ENCODE measurements around the gene ANLN. TPM values are rescaled to one million over a fixed set of nuclear protein-coding genes. Genes with fewer than 3 reads are reported as not detected.
"Not testable (repeated sequence)": the region's sequence is repeated elsewhere in the genome, so short reads cannot be mapped to it uniquely, and the experiment has no call there.

The ANLN gene
- total and polyA plus RNA-seq, 2 experiments from 2014 or later: 8.2 to 31.3 TPM

DNA sequence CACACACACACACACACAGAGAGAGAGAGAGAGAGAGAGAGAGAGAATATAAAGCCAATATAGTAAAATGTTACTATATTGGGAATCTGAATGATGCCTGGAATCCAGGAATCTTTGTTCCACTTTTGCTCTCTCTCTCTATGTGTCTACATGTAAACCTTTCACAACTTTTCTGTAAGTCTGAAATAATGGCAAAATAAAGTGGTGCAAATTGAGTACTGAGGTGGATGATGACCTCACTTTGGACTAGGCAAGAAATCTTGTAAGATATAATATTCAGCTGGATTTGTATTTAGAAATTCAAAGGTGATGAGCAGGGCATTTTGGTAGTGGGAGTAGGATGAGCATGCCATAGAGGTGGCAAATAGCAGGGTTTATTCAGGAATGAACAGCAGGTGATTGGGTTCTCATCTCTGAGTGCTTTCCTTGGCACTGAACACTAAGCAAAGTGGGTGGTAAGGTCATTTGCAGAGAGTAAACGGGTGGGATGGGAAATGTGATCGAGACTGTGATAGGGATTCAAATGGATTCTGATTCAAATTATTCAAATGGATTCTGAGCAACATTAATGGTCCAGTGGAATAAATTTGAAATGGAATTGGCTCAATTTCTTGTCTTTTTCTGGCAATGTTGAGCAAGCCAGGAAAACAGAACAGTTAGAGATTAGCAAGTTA lies 9.7 kb upstream of the ANLN start:
- no peak overlapping the region for H2AFZ ChIP-seq

DNA sequence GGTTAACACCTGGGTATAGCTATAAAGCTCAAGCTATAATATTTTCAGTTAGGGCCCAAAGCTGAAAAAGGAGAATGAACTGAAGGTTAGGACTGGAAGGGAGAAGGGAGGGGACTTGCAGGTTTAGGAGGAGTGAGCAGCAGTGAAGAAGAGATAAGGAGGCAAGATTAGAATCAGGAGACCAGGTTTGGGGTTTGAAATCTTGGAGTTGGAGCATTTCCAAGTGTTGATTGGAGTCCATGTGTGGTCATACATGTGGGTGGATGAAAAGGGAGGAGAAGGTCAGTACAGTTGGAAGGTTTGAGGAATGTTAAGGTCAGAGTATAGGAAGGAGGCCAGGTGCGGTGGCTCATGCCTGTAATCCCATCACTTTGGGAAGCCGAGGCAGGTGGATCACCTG lies 8.6 kb upstream of the ANLN start:
- H2AFZ ChIP-seq: no peak overlapping the region
- H3K4me3 ChIP-seq: no peak overlapping the region
- no peaks in the 10 kb centered on the region for H3K27me3 ChIP-seq
- no peak overlapping the region for H3K27ac ChIP-seq
- no peaks in the 10 kb centered on the region for H4K20me1 ChIP-seq (ENCODE audit: insufficient read depth, poor library complexity, severe bottlenecking)
- TF ChIP-seq EZH2 (IDR thresholded peaks at IDR 0.05; ENCODE audit: borderline replicate concordance) (no peak), EZH2phosphoT487 (IDR thresholded peaks at IDR 0.05; ENCODE audit: low read depth, severe bottlenecking, unreplicated experiment) (no peak)
- TF ChIP-seq, protein P1, sequence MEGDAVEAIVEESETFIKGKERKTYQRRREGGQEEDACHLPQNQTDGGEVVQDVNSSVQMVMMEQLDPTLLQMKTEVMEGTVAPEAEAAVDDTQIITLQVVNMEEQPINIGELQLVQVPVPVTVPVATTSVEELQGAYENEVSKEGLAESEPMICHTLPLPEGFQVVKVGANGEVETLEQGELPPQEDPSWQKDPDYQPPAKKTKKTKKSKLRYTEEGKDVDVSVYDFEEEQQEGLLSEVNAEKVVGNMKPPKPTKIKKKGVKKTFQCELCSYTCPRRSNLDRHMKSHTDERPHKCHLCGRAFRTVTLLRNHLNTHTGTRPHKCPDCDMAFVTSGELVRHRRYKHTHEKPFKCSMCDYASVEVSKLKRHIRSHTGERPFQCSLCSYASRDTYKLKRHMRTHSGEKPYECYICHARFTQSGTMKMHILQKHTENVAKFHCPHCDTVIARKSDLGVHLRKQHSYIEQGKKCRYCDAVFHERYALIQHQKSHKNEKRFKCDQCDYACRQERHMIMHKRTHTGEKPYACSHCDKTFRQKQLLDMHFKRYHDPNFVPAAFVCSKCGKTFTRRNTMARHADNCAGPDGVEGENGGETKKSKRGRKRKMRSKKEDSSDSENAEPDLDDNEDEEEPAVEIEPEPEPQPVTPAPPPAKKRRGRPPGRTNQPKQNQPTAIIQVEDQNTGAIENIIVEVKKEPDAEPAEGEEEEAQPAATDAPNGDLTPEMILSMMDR (IDR thresholded peaks at IDR 0.05; ENCODE audit: poor library complexity): no peak
- 97% methylated on average over 2 of the region's 2 CpGs for WGBS (ENCODE audit: low lambda C conversion rate, missing lambda C conversion rate)
- H3K9me3 ChIP-seq (ENCODE audit: low read depth): no peaks in the 10 kb centered on the region
- DNase-seq (ENCODE audit: low spot score): no peak
- H3K4me2 ChIP-seq: no peak overlapping the region
- H3K9me2 ChIP-seq (replicated peaks; ENCODE audit: insufficient read depth): no peaks in the 10 kb centered on the region
- no peaks in the 10 kb centered on the region for H3K79me2 ChIP-seq
- H3K4me1 ChIP-seq (ENCODE audit: insufficient read depth): no peaks in the 10 kb centered on the region
- no peaks in the 10 kb centered on the region for H3K36me3 ChIP-seq (replicated peaks; ENCODE audit: insufficient read depth, low read depth)

More for the DNA sequence above, 9.7 kb upstream of the ANLN start:
- Histone ChIP-seq H3K4me1 (ENCODE audit: insufficient read depth) (no peaks in the 10 kb centered on the region), H3K79me2 (no peaks in the 10 kb centered on the region), H3K4me3 (no peak overlapping the region), H3K27me3 (no peaks in the 10 kb centered on the region), H3K9me2 (replicated peaks; ENCODE audit: insufficient read depth) (no peaks in the 10 kb centered on the region), H4K20me1 (ENCODE audit: insufficient read depth, poor library complexity, severe bottlenecking) (no peaks in the 10 kb centered on the region), H3K36me3 (replicated peaks; ENCODE audit: insufficient read depth, low read depth) (no peaks in the 10 kb centered on the region), H3K27ac (no peak overlapping the region), H3K9me3 (ENCODE audit: low read depth) (no peaks in the 10 kb centered on the region), H3K4me2 (no peak overlapping the region)
- TF ChIP-seq, protein P1 (IDR thresholded peaks at IDR 0.05; ENCODE audit: poor library complexity): no peak
- TF ChIP-seq EZH2 (IDR thresholded peaks at IDR 0.05; ENCODE audit: borderline replicate concordance) (no peak), EZH2phosphoT487 (IDR thresholded peaks at IDR 0.05; ENCODE audit: low read depth, severe bottlenecking, unreplicated experiment) (no peak)
- DNase-seq (ENCODE audit: low spot score): no peak
- WGBS (ENCODE audit: low lambda C conversion rate, missing lambda C conversion rate): 91% methylated on average over 2 of the region's 2 CpGs

DNA sequence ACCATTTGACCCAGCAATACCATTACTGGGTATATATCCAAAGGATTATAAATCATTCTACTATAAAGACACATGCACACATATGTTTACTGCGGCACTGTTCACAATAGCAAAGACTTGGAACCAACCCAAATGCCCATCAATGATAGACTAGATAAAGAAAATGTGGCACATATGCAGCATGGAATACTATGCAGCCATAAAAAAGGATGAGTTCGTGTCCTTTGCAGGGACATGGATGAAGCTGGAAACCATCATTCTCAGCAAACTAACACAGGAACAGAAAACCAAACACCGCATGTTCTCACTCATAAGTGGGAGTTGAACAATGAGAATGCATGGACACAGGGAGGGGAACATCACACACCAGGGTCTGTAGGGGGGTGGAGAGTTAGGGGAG lies 6.4 kb upstream of the ANLN start:
- not testable (repeated sequence) for H3K36me3 ChIP-seq (replicated peaks; ENCODE audit: insufficient read depth, low read depth); H3K4me3 ChIP-seq; H2AFZ ChIP-seq; DNase-seq (ENCODE audit: low spot score); H3K79me2 ChIP-seq; H3K4me1 ChIP-seq (ENCODE audit: insufficient read depth); H3K4me2 ChIP-seq; H3K27ac ChIP-seq; H4K20me1 ChIP-seq (ENCODE audit: insufficient read depth, poor library complexity, severe bottlenecking); H3K9me3 ChIP-seq (ENCODE audit: low read depth); H3K27me3 ChIP-seq; H3K9me2 ChIP-seq (replicated peaks; ENCODE audit: insufficient read depth)
- 94% methylated on average over 3 of the region's 3 CpGs for WGBS (ENCODE audit: low lambda C conversion rate, missing lambda C conversion rate)

DNA sequence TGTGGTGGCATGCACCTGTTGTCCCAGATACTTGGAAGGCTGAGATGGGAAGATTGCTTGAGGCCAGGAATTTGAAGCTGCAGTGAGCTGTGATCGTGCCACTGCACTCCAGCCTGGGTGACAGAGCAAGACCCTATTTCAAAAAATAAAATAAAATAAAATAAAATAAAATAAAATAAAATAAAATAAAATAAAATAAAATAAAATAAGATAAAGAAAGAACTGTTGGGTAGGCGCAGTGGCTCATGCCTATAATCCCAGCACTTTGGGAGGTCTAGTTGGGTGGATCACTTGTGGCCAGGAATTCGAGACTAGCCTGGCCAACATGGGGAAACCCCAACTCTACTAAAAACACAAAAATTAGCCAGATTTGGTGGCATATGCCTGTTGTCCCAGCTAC lies 4.0 kb upstream of the ANLN start:
- H3K9me3 ChIP-seq (ENCODE audit: low read depth); H4K20me1 ChIP-seq (ENCODE audit: insufficient read depth, poor library complexity, severe bottlenecking); H3K9me2 ChIP-seq (replicated peaks; ENCODE audit: insufficient read depth); H3K36me3 ChIP-seq (replicated peaks; ENCODE audit: insufficient read depth, low read depth); H3K27ac ChIP-seq; H3K4me3 ChIP-seq; H3K27me3 ChIP-seq; DNase-seq (ENCODE audit: low spot score); H2AFZ ChIP-seq; H3K79me2 ChIP-seq; H3K4me2 ChIP-seq; H3K4me1 ChIP-seq (ENCODE audit: insufficient read depth): not testable (repeated sequence)
- WGBS (ENCODE audit: low lambda C conversion rate, missing lambda C conversion rate): 93% methylated on average over 3 of the region's 3 CpGs

Data from hepatocyte (in vitro differentiated cells).